BLaER1 (cell line): ENCODE results near the gene FAM241B.

ENCODE experiments used
- H3K27ac ChIP-seq: shearing (Covaris generic); formaldehyde crosslinking; 2 replicates; pipeline ENCODE4 v1.8.1; 2022
- H3K27me3 ChIP-seq: shearing (Covaris generic); formaldehyde crosslinking; 2 replicates; pipeline ENCODE4 v1.8.1; 2022
- H3K36me3 ChIP-seq: shearing (Covaris generic); formaldehyde crosslinking; 2 replicates; pipeline ENCODE4 v1.8.1; 2022
- H3K4me1 ChIP-seq: shearing (Covaris generic); formaldehyde crosslinking; 2 replicates; pipeline ENCODE4 v1.8.1; 2022
- H3K4me2 ChIP-seq: shearing (Covaris generic); formaldehyde crosslinking; 2 replicates; pipeline ENCODE4 v1.8.1; 2022
- H3K4me3 ChIP-seq: shearing (Covaris generic); formaldehyde crosslinking; 2 replicates; pipeline ENCODE4 v1.8.1; 2022
- H3K9ac ChIP-seq: shearing (Covaris generic); formaldehyde crosslinking; 2 replicates; pipeline ENCODE4 v1.8.1; 2022
- H3K9me3 ChIP-seq: shearing (Covaris generic); formaldehyde crosslinking; 2 replicates; pipeline ENCODE4 v1.8.1; 2022
- H4K20me1 ChIP-seq: shearing (Covaris generic); formaldehyde crosslinking; 2 replicates; pipeline ENCODE4 v1.8.1; 2022
- Cebpa-rat ChIP-seq: shearing (Covaris generic); IDR thresholded peaks from 2 replicates; pipeline ENCODE4 v1.8.1; 2022

The FAM241B gene

GRCh38 chr10:69680610-69681009 lies 50.6 kb downstream of the FAM241B start:
- no peaks in the 10 kb centered on the region for H3K36me3 ChIP-seq
- no peaks in the 10 kb centered on the region for H3K4me1 ChIP-seq
- no peak overlapping the region for H3K4me2 ChIP-seq
- no peak overlapping the region for H3K4me3 ChIP-seq
- no peak overlapping the region for H3K9ac ChIP-seq
- no peaks in the 10 kb centered on the region for H3K9me3 ChIP-seq
- TF ChIP-seq Cebpa-rat, result no peak
- H4K20me1 ChIP-seq, result no peaks in the 10 kb centered on the region
- no peak overlapping the region for H3K27ac ChIP-seq
- H3K27me3 ChIP-seq, result no peaks in the 10 kb centered on the region

GRCh38 chr10:69681436-69681835 lies 51.4 kb downstream of the FAM241B start:
- H4K20me1 ChIP-seq, result no peaks in the 10 kb centered on the region
- no peak overlapping the region for H3K4me2 ChIP-seq
- H3K9me3 ChIP-seq, result no peaks in the 10 kb centered on the region
- H3K4me3 ChIP-seq, result no peak overlapping the region
- H3K9ac ChIP-seq, result no peak overlapping the region
- H3K27ac ChIP-seq, result no peak overlapping the region
- TF ChIP-seq Cebpa-rat, result no peak
- H3K4me1 ChIP-seq, result no peaks in the 10 kb centered on the region
- no peaks in the 10 kb centered on the region for H3K27me3 ChIP-seq
- no peaks in the 10 kb centered on the region for H3K36me3 ChIP-seq

GRCh38 chr10:69682955-69683474 lies 53.0 kb downstream of the FAM241B start:
- no peaks in the 10 kb centered on the region for H3K4me1 ChIP-seq
- H4K20me1 ChIP-seq, result no peaks in the 10 kb centered on the region
- no peak overlapping the region for H3K27ac ChIP-seq
- TF ChIP-seq Cebpa-rat, result no peak
- H3K27me3 ChIP-seq, result no peaks in the 10 kb centered on the region
- no peak overlapping the region for H3K4me2 ChIP-seq
- no peak overlapping the region for H3K9ac ChIP-seq
- no peak overlapping the region for H3K4me3 ChIP-seq
- no peaks in the 10 kb centered on the region for H3K9me3 ChIP-seq
- no peaks in the 10 kb centered on the region for H3K36me3 ChIP-seq
